ENCODE results near the gene TMEM53. TPM values are rescaled to one million over a fixed set of nuclear protein-coding genes. Genes with fewer than 3 reads are reported as not detected.
A peak's percentile ranks its signal among the peaks of the same experiment; 100 is the strongest.

The TMEM53 gene
- total RNA-seq, 1 experiment from 2014 or later, result 3.3 TPM

DNA sequence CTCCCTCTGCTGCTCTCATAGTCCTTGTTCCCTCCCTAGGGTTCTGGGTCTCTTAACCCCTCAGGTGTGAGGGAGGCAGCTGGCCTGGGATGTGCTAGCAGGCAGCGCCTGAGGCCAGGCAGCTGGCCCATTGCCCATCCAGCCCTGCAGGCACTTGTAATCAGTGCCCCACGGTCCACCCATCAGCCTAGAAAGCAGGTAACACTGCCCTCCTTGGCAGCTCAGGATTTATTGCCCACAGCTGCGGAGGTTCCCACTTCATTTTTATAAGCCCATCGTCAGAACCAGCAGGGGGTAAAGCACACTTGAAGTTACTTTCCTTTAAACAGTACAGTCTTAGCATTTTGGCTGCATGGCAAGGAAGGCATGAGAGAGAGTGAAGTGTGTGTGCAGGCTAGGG lies 70.6 kb downstream of the TMEM53 start:
- no peaks in the 10 kb centered on the region for H3K9me3 ChIP-seq (ENCODE audit: low read depth, low read length, poor library complexity, severe bottlenecking)
- intact Hi-C loops (cut with micrococcal nuclease; ENCODE audit: unreplicated experiment), result no loop called here
- TF ChIP-seq, protein P1, sequence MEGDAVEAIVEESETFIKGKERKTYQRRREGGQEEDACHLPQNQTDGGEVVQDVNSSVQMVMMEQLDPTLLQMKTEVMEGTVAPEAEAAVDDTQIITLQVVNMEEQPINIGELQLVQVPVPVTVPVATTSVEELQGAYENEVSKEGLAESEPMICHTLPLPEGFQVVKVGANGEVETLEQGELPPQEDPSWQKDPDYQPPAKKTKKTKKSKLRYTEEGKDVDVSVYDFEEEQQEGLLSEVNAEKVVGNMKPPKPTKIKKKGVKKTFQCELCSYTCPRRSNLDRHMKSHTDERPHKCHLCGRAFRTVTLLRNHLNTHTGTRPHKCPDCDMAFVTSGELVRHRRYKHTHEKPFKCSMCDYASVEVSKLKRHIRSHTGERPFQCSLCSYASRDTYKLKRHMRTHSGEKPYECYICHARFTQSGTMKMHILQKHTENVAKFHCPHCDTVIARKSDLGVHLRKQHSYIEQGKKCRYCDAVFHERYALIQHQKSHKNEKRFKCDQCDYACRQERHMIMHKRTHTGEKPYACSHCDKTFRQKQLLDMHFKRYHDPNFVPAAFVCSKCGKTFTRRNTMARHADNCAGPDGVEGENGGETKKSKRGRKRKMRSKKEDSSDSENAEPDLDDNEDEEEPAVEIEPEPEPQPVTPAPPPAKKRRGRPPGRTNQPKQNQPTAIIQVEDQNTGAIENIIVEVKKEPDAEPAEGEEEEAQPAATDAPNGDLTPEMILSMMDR (conservative IDR thresholded peaks at IDR 0.05; ENCODE audit: low read depth, low read length), result no peak
- no peak for TF ChIP-seq EZH2 (IDR thresholded peaks at IDR 0.05; ENCODE audit: borderline replicate concordance, low read depth, low read length, poor library complexity, severe bottlenecking)
- ChIA-PET POLR2A (ENCODE audit: low non-redundant PET) (no interaction called here), CTCF (no interaction called here)
- H3K27me3 ChIP-seq (replicated peaks; ENCODE audit: insufficient read depth, low read depth, low read length, poor library complexity), result peaks cover 27% of the 10 kb centered on the region
- H3K4me1 ChIP-seq (ENCODE audit: insufficient read depth, low read length, poor library complexity, severe bottlenecking), result peaks cover 16% of the 10 kb centered on the region
- no peak overlapping the region for H3K27ac ChIP-seq (ENCODE audit: low read depth, low read length, poor library complexity, severe bottlenecking)
- no TSS peak for BruUV-seq (replicated peaks)
- DNase-seq (ENCODE audit: low spot score), result peak; percentile 40
- no peaks in the 10 kb centered on the region for H3K36me3 ChIP-seq (ENCODE audit: insufficient read depth, low read length, poor library complexity, severe bottlenecking)
- no peak overlapping the region for H3K4me3 ChIP-seq (ENCODE audit: low read depth, low read length, poor library complexity, severe bottlenecking)

Other genes with a start within 250 kb of the TMEM53 start
- gene ARMH1, start 233 bp upstream of the TMEM53 start, total RNA-seq (2021), result 0.26 and 0.87 TPM in 2 replicates
- gene RNU5D-1, start 56.7 kb upstream of the TMEM53 start, total RNA-seq (2021), result not detected in 2 replicates
- 127 and 136 TPM in 2 replicates for gene KIF2C, start 65.4 kb upstream of the TMEM53 start, total RNA-seq (2021)
- 1,717 and 1,734 TPM in 2 replicates for gene RPS8, start 101.1 kb upstream of the TMEM53 start, total RNA-seq (2021)
- gene BEST4, start 113.7 kb upstream of the TMEM53 start, total RNA-seq (2021), result not detected in 2 replicates
- gene PLK3, start 125.9 kb upstream of the TMEM53 start, total RNA-seq (2021), result 10.8 and 15.6 TPM in 2 replicates
- gene DYNLT4, start 132.9 kb upstream of the TMEM53 start, total RNA-seq (2021), result 0.44 and 0.54 TPM in 2 replicates
- gene BTBD19, start 134.0 kb upstream of the TMEM53 start, total RNA-seq (2021), result 10.3 and 12.6 TPM in 2 replicates
- gene PTCH2, start 168.8 kb upstream of the TMEM53 start, total RNA-seq (2021), result 2.3 and 3.2 TPM in 2 replicates